H9 (cell line): ENCODE results near the gene EFCAB5. TPM values are rescaled to one million over a fixed set of nuclear protein-coding genes. Genes with fewer than 3 reads are reported as not detected.

ENCODE experiments used
- DNase-seq: peaks from one replicate; pipeline ENCODE4 v3.0.0-alpha.2; 2017
- H2AFZ ChIP-seq: one replicate; pipeline ENCODE4 v1.6.1; 2013; ENCODE audit warnings: mild to moderate bottlenecking, low read length, control low read depth, moderate library complexity
- H2AK5ac ChIP-seq: 2 replicates; pipeline ENCODE4 v1.6.1; 2013; ENCODE audit warnings: low read length, control low read depth, mixed read lengths; ENCODE audit not compliant: insufficient read length
- H2BK120ac ChIP-seq: one replicate; pipeline ENCODE4 v1.6.1; 2013; ENCODE audit warnings: low read depth, mild to moderate bottlenecking, low read length, control low read depth, inconsistent platforms; ENCODE audit not compliant: poor library complexity, severe bottlenecking
- H2BK12ac ChIP-seq: 2 replicates; pipeline ENCODE4 v1.6.1; 2013; ENCODE audit warnings: low read length, control low read depth, mixed read lengths, low read depth; ENCODE audit not compliant: insufficient read length
- H2BK15ac ChIP-seq: 2 replicates; pipeline ENCODE4 v1.6.1; 2013; ENCODE audit warnings: low read depth, low read length, control low read depth
- H2BK20ac ChIP-seq: one replicate; pipeline ENCODE4 v1.6.1; 2013; ENCODE audit warnings: low read depth, mild to moderate bottlenecking, low read length, control low read depth, inconsistent platforms; ENCODE audit not compliant: poor library complexity, severe bottlenecking
- H2BK5ac ChIP-seq: 2 replicates; pipeline ENCODE4 v1.6.1; 2013; ENCODE audit warnings: low read length, control low read depth, mixed read lengths; ENCODE audit not compliant: insufficient read length
- H3K14ac ChIP-seq: 2 replicates; pipeline ENCODE4 v1.6.1; 2013; ENCODE audit warnings: low read length, control low read depth; ENCODE audit not compliant: insufficient read depth
- H3K18ac ChIP-seq: 2 replicates; pipeline ENCODE4 v1.6.1; 2013; ENCODE audit warnings: low read depth, mild to moderate bottlenecking, mixed read lengths, low read length, control low read depth; ENCODE audit not compliant: insufficient read length
- H3K23ac ChIP-seq: 2 replicates; pipeline ENCODE4 v1.6.1; 2013; ENCODE audit warnings: low read length, control low read depth, mixed read lengths, low read depth; ENCODE audit not compliant: insufficient read length
- H3K23me2 ChIP-seq: 2 replicates; pipeline ENCODE4 v1.6.1; 2013; ENCODE audit warnings: low read depth, mild to moderate bottlenecking, mixed read lengths, low read length, control low read depth; ENCODE audit not compliant: insufficient read length, poor library complexity, severe bottlenecking
- H3K27ac ChIP-seq: 2 replicates; pipeline ENCODE4 v1.5.1; 2013; ENCODE audit warnings: low read length, control low read depth, mixed read lengths, low read depth; ENCODE audit not compliant: insufficient read length
- H3K27me3 ChIP-seq: 2 replicates; pipeline ENCODE4 v1.6.1; 2013; ENCODE audit warnings: low read length, control low read depth, inconsistent platforms; ENCODE audit not compliant: insufficient read depth
- H3K4ac ChIP-seq: 2 replicates; pipeline ENCODE4 v1.6.1; 2013; ENCODE audit warnings: low read depth, mild to moderate bottlenecking, control low read depth, inconsistent platforms, low read length, moderate library complexity
- H3K4me1 ChIP-seq: 2 replicates; pipeline ENCODE4 v1.6.1; 2013; ENCODE audit warnings: low read length, control low read depth, inconsistent platforms; ENCODE audit not compliant: insufficient read depth
- H3K4me2 ChIP-seq: 2 replicates; pipeline ENCODE4 v1.6.1; 2013; ENCODE audit warnings: low read length, control low read depth, mixed read lengths; ENCODE audit not compliant: insufficient read length, insufficient read depth
- H3K56ac ChIP-seq: 2 replicates; pipeline ENCODE4 v1.6.1; 2013; ENCODE audit warnings: low read depth, mild to moderate bottlenecking, mixed read lengths, low read length, control low read depth; ENCODE audit not compliant: insufficient read length
- H3K79me1 ChIP-seq: 2 replicates; pipeline ENCODE4 v1.6.1; 2013; ENCODE audit warnings: low read depth, mild to moderate bottlenecking, moderate library complexity, low read length, control low read depth, inconsistent platforms; ENCODE audit not compliant: insufficient read depth, poor library complexity, severe bottlenecking
- H3K79me2 ChIP-seq: 2 replicates; pipeline ENCODE4 v1.6.1; 2013; ENCODE audit warnings: low read length, control low read depth, inconsistent platforms; ENCODE audit not compliant: insufficient read depth
- H3K9ac ChIP-seq: 2 replicates; pipeline ENCODE4 v1.6.1; 2013; ENCODE audit warnings: low read length, control low read depth, mixed read lengths; ENCODE audit not compliant: insufficient read length; ENCODE audit errors: extremely low read depth
- H3K9me3 ChIP-seq: one replicate; pipeline ENCODE4 v1.6.1; 2013; ENCODE audit warnings: low read depth, low read length, inconsistent platforms; ENCODE audit not compliant: control insufficient read depth
- H3T11ph ChIP-seq: one replicate; pipeline ENCODE4 v1.6.1; 2013; ENCODE audit warnings: mild to moderate bottlenecking, low read length, control low read depth, inconsistent platforms
- H4K20me1 ChIP-seq: one replicate; pipeline ENCODE4 v1.6.1; 2013; ENCODE audit not compliant: control insufficient read depth, insufficient read length, insufficient read depth
- H4K5ac ChIP-seq: 2 replicates; pipeline ENCODE4 v1.6.1; 2013; ENCODE audit warnings: low read depth, mild to moderate bottlenecking, mixed read lengths, low read length, control low read depth; ENCODE audit not compliant: insufficient read length
- H4K8ac ChIP-seq: replicated peaks from 2 replicates; pipeline ENCODE4 v1.6.1; 2013; ENCODE audit warnings: low read length, control low read depth, mixed read lengths, low read depth; ENCODE audit not compliant: insufficient read length
- H4K91ac ChIP-seq: 2 replicates; pipeline ENCODE4 v1.6.1; 2013; ENCODE audit warnings: low read depth, mild to moderate bottlenecking, moderate library complexity, mixed read lengths, low read length, control low read depth; ENCODE audit not compliant: insufficient read length
- H3K27ac Mint-ChIP-seq, 3 experiments: 2 replicates in 2 of 3; 3 replicates in 1 of 3; pipeline ENCODE4 v1.8.0; 2020 to 2021; ENCODE audit warnings: mixed read lengths in 3 of 3, mild to moderate bottlenecking in 1 of 3, moderate library complexity in 1 of 3
- H3K27me3 Mint-ChIP-seq: 2 replicates; pipeline ENCODE4 v1.8.0; 2021; ENCODE audit warnings: low read depth, mild to moderate bottlenecking, moderate library complexity, mixed read lengths
- H3K36me3 Mint-ChIP-seq, 3 experiments: 2 replicates in 2 of 3; 3 replicates in 1 of 3; pipeline ENCODE4 v1.8.0; 2020 to 2021; ENCODE audit warnings: low read depth in 3 of 3, mixed read lengths in 3 of 3; ENCODE audit not compliant: insufficient read depth in 1 of 3
- H3K4me1 Mint-ChIP-seq, 2 experiments: 2 replicates each; pipeline ENCODE4 v1.8.0; 2020; ENCODE audit warnings: mixed read lengths in 2 of 2
- H3K4me3 Mint-ChIP-seq, 2 experiments: 2 replicates in 1 of 2; 3 replicates in 1 of 2; pipeline ENCODE4 v1.8.0; 2020 to 2021; ENCODE audit warnings: mild to moderate bottlenecking in 2 of 2, mixed read lengths in 2 of 2, moderate library complexity in 1 of 2
- H3K9me3 Mint-ChIP-seq, 2 experiments: 2 replicates in 1 of 2; 3 replicates in 1 of 2; pipeline ENCODE4 v1.8.0; 2020; ENCODE audit warnings: mild to moderate bottlenecking in 2 of 2, mixed read lengths in 2 of 2, moderate library complexity in 1 of 2
- CTCF ChIP-seq: fragments of 200-600 bp; sonication (generic); conservative IDR thresholded peaks from 3 replicates; pipeline ENCODE4 v1.8.0; 2021; ENCODE audit warnings: antibody characterized with exemption, mild to moderate bottlenecking
- WGBS: extraction: QIAGEN DNeasy Blood & Tissue Kit; methylation state at CpG from one replicate; pipeline ENCODE4 v1.1.7; 2013; ENCODE audit warnings: missing lambda C conversion rate, low lambda C conversion rate, mixed read lengths; ENCODE audit not compliant: insufficient read length; ENCODE audit errors: extremely low coverage; 5-methylcytosine and 5-hydroxymethylcytosine counted together
- total RNA-seq: library from RNA; stranded (reverse); gene quantifications from 2 replicates; pipeline ENCODE4 v1.2.1, GENCODE V29; 2021

The EFCAB5 gene
- total RNA-seq, 1 experiment from 2014 or later: not detected

GRCh38 chr17:30062372-30062771 is 120.9 kb downstream of the EFCAB5 start:
- no peaks in the 10 kb centered on the region for H3K27me3 ChIP-seq

More at GRCh38 chr17:30062372-30062771, 120.9 kb downstream of the EFCAB5 start:
- no peak for DNase-seq
- no CpG with 5 or more reads among the region's 4 CpGs for WGBS
- Histone ChIP-seq H2BK120ac (no peak overlapping the region), H3K79me1 (no peaks in the 10 kb centered on the region), H3K27ac (no peak overlapping the region), H3K9ac (no peak overlapping the region), H4K91ac (no peak overlapping the region), H3K18ac (no peak overlapping the region), H3K4me2 (no peak overlapping the region), H2BK15ac (no peak overlapping the region), H3K9me3 (no peaks in the 10 kb centered on the region), H3K4me1 (no peaks in the 10 kb centered on the region), H2AFZ (no peak overlapping the region), H3K23me2 (no peaks in the 10 kb centered on the region), H2BK20ac (no peak overlapping the region), H3K23ac (no peak overlapping the region), H2AK5ac (no peak overlapping the region), H3K56ac (no peak overlapping the region), H4K8ac (no peak overlapping the region), H4K20me1 (no peaks in the 10 kb centered on the region), H2BK12ac (no peak overlapping the region), H2BK5ac (no peak overlapping the region), H3T11ph (no peak overlapping the region), H3K14ac (no peak overlapping the region), H3K79me2 (no peaks in the 10 kb centered on the region), H3K4ac (no peak overlapping the region), H4K5ac (no peak overlapping the region)
- peaks cover 11 to 16% of the 10 kb centered on the region in 2 experiments; a peak in 4 of 5 replicates for H3K9me3 Mint-ChIP-seq
- no peak for TF ChIP-seq CTCF
- no peaks in the 10 kb centered on the region for H3K4me1 Mint-ChIP-seq
- H3K36me3 Mint-ChIP-seq: no peaks in the 10 kb centered on the region; a peak in 2 of 7 replicates
- H3K27me3 Mint-ChIP-seq: no peaks in the 10 kb centered on the region; the same call in 1 of the 2 replicates
- no peak overlapping the region for H3K4me3 Mint-ChIP-seq
- no peak overlapping the region for H3K27ac Mint-ChIP-seq
